Measurements from ENCODE around the gene DPP10. TPM values are rescaled to one million over a fixed set of nuclear protein-coding genes. Genes with fewer than 3 reads are reported as not detected.

DPP10 gene
- total and polyA plus RNA-seq, 10 of the 15 experiments (the other 5 are each of a cell fraction or from before 2014, with no cell fraction given), result not detected

DNA sequence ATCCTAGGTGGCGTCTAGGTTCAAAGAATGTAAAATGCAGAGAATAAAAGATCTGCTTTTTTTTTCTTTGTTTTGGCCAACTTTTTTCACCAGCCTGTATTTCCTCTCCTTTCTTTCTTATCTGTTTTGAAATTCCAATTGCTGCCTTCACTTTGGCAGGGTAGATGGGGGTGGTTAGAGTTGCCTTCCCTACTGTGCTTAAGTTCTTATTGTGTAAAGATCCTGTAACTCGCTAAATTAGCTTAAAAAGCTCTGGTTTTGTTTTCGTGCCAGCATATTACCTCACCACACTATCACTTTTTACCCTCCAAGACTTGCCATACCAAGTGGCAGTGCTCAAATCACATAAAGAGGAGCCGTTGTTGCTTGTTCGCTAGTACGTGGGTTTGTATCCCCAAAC, 921.7 kb downstream of the DPP10 start:
- POLR2A ChIA-PET, result no interaction called here

DNA sequence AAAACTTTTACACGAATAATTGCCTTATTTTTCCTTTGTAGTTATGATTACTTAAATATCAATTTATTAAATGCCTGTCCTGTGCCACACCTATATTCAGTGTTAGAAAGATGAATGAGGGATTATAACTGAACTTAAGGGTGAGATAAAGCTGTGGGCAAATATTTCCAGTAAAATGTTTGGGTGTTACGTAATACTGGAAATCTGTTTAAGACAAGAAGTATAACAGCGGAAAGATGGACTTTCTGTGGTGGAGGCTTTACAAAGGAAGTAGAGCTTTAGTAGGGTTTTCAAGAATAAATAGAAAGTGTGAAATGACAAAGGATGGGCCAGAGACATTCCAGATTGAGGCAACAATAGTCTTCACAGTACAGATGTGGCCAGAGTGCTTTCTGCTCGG, 927.0 kb downstream of the DPP10 start:
- no peak overlapping the region for H3K4me2 ChIP-seq (ENCODE audit: control insufficient read depth, insufficient read depth)
- ChIA-PET CTCF (no interaction called here), POLR2A (no interaction called here), RAD21 (ENCODE audit: unreplicated experiment) (no interaction called here), SMC1A (ENCODE audit: uncharacterized antibody, unreplicated experiment) (no interaction called here)
- intact Hi-C loops (cut with micrococcal nuclease; ENCODE audit: unreplicated experiment), result no loop called here
- H3K27me3 ChIP-seq (replicated peaks in 1 of 2; ENCODE audit: control insufficient read depth in 2 of 2, insufficient read depth in 2 of 2, low read length in 1 of 2), result no peaks in the 10 kb centered on the region
- no peak overlapping the region for H2AFZ ChIP-seq (ENCODE audit: control insufficient read depth, low read depth, low read length)
- in situ Hi-C loops (cut with MboI), result no loop called here
- BruUV-seq (replicated peaks), result no TSS peak
- H3K79me2 ChIP-seq (ENCODE audit: control insufficient read depth, insufficient read depth, low read length), result no peaks in the 10 kb centered on the region
- 56% methylated on average over 4 of the region's 4 CpGs for WGBS (ENCODE audit: insufficient coverage, insufficient replicate concordance, low lambda C conversion rate, missing lambda C conversion rate)
- no peak overlapping the region for H3K27ac ChIP-seq (ENCODE audit: control insufficient read depth, insufficient read depth)
- FAIRE-seq (no peak), ATAC-seq (no peak), DNase-seq (ENCODE audit: low read depth, low spot score) (no peak)
- H3K36me3 ChIP-seq (ENCODE audit: control insufficient read depth in 2 of 2, insufficient read depth in 2 of 2, low read length in 1 of 2), result no peaks in the 10 kb centered on the region
- H3K9me3 ChIP-seq (replicated peaks; ENCODE audit: control insufficient read depth, insufficient read depth, low read length), result no peaks in the 10 kb centered on the region; the same call in 2 of the 3 replicates
- no peak overlapping the region for H3K4me3 ChIP-seq
- H3K4me1 ChIP-seq (ENCODE audit: control insufficient read depth, insufficient read depth, low read length), result no peaks in the 10 kb centered on the region
- no peak overlapping the region for H3K9ac ChIP-seq (ENCODE audit: control insufficient read depth, insufficient read depth, low read length)
- no peaks in the 10 kb centered on the region for H4K20me1 ChIP-seq (ENCODE audit: control insufficient read depth, insufficient read depth)
- no peak for TF ChIP-seq RBBP5 (conservative IDR thresholded peaks at IDR 0.05)
- TF ChIP-seq RFX5 (IDR thresholded peaks at IDR 0.05; ENCODE audit: low read depth, low read length), result no peak
- no peak for TF ChIP-seq RAD21 (IDR thresholded peaks at IDR 0.05; ENCODE audit: insufficient read depth, low read depth, low read length)
- TF ChIP-seq, protein P1, sequence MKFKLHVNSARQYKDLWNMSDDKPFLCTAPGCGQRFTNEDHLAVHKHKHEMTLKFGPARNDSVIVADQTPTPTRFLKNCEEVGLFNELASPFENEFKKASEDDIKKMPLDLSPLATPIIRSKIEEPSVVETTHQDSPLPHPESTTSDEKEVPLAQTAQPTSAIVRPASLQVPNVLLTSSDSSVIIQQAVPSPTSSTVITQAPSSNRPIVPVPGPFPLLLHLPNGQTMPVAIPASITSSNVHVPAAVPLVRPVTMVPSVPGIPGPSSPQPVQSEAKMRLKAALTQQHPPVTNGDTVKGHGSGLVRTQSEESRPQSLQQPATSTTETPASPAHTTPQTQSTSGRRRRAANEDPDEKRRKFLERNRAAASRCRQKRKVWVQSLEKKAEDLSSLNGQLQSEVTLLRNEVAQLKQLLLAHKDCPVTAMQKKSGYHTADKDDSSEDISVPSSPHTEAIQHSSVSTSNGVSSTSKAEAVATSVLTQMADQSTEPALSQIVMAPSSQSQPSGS (IDR thresholded peaks at IDR 0.05; ENCODE audit: low read length), result no peak
- no peak for TF ChIP-seq NFIC (IDR thresholded peaks at IDR 0.05; ENCODE audit: low read depth, low read length)
- no peak for TF ChIP-seq EP300 (IDR thresholded peaks at IDR 0.05; ENCODE audit: borderline replicate concordance in 1 of 2, control insufficient read depth in 1 of 2, low read depth in 2 of 2, low read length in 2 of 2)
- TF ChIP-seq CHD1 (IDR thresholded peaks at IDR 0.05; ENCODE audit: low read depth, low read length), result no peak
- no peak for TF ChIP-seq SRF (IDR thresholded peaks at IDR 0.05; ENCODE audit: low read depth in 2 of 2, low read length in 2 of 2)
- no peak for TF ChIP-seq LARP7 (IDR thresholded peaks at IDR 0.05)
- TF ChIP-seq HDAC2 (IDR thresholded peaks at IDR 0.05), result no peak
- no peak for TF ChIP-seq JUND (IDR thresholded peaks at IDR 0.05; ENCODE audit: low read depth, low read length)
- TF ChIP-seq IKZF1 (conservative IDR thresholded peaks at IDR 0.05), result no peak

More for the DNA sequence above, 921.7 kb downstream of the DPP10 start:
- CTCF ChIA-PET, result no interaction called here
- RAD21 ChIA-PET (ENCODE audit: unreplicated experiment), result no interaction called here
- Histone ChIP-seq H3K4me2 (ENCODE audit: control insufficient read depth, insufficient read depth) (no peak overlapping the region), H4K20me1 (ENCODE audit: control insufficient read depth, insufficient read depth) (no peaks in the 10 kb centered on the region), H3K36me3 (ENCODE audit: control insufficient read depth in 2 of 2, insufficient read depth in 2 of 2, low read length in 1 of 2) (no peaks in the 10 kb centered on the region), H3K27ac (ENCODE audit: control insufficient read depth, insufficient read depth) (no peak overlapping the region), H3K79me2 (ENCODE audit: control insufficient read depth, insufficient read depth, low read length) (no peaks in the 10 kb centered on the region), H3K4me1 (ENCODE audit: control insufficient read depth, insufficient read depth, low read length) (no peaks in the 10 kb centered on the region), H2AFZ (ENCODE audit: control insufficient read depth, low read depth, low read length) (no peak overlapping the region), H3K9ac (ENCODE audit: control insufficient read depth, insufficient read depth, low read length) (no peak overlapping the region), H3K27me3 (replicated peaks in 1 of 2; ENCODE audit: control insufficient read depth in 2 of 2, insufficient read depth in 2 of 2, low read length in 1 of 2) (no peaks in the 10 kb centered on the region), H3K9me3 (replicated peaks; ENCODE audit: control insufficient read depth, insufficient read depth, low read length) (no peaks in the 10 kb centered on the region), H3K4me3 (no peak overlapping the region)
- no peak for DNase-seq (ENCODE audit: low read depth, low spot score)
- TF ChIP-seq, protein P2, sequence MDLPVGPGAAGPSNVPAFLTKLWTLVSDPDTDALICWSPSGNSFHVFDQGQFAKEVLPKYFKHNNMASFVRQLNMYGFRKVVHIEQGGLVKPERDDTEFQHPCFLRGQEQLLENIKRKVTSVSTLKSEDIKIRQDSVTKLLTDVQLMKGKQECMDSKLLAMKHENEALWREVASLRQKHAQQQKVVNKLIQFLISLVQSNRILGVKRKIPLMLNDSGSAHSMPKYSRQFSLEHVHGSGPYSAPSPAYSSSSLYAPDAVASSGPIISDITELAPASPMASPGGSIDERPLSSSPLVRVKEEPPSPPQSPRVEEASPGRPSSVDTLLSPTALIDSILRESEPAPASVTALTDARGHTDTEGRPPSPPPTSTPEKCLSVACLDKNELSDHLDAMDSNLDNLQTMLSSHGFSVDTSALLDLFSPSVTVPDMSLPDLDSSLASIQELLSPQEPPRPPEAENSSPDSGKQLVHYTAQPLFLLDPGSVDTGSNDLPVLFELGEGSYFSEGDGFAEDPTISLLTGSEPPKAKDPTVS (IDR thresholded peaks at IDR 0.05; ENCODE audit: low read depth, low read length), result no peak
- TF ChIP-seq EED (IDR thresholded peaks at IDR 0.05; ENCODE audit: low read depth), result no peak
- no peak for TF ChIP-seq PAX5 (IDR thresholded peaks at IDR 0.05; ENCODE audit: borderline replicate concordance, low read depth, low read length)
- TF ChIP-seq PAX8 (IDR thresholded peaks at IDR 0.05), result no peak
- ATAC-seq, result no peak
- no TSS peak for BruUV-seq (replicated peaks)
- in situ Hi-C loops (cut with MboI), result no loop called here
- SMC1A ChIA-PET (ENCODE audit: uncharacterized antibody, unreplicated experiment), result no interaction called here
- intact Hi-C loops (cut with micrococcal nuclease; ENCODE audit: unreplicated experiment), result no loop called here
- no peak for FAIRE-seq
- WGBS (ENCODE audit: insufficient coverage, insufficient replicate concordance, low lambda C conversion rate, missing lambda C conversion rate), result 30% methylated on average over 6 of the region's 6 CpGs

Measured in GM12878 (cell line).